ENCODE data around the gene SIGLEC6. TPM values are rescaled to one million over a fixed set of nuclear protein-coding genes. Genes with fewer than 3 reads are reported as not detected.

The SIGLEC6 gene
- polyA plus RNA-seq (2011; rRNA removed) (not detected in 2 replicates), polyA minus RNA-seq (2011; rRNA and poly(A)+ RNA removed) (not detected in 2 replicates)

DNA sequence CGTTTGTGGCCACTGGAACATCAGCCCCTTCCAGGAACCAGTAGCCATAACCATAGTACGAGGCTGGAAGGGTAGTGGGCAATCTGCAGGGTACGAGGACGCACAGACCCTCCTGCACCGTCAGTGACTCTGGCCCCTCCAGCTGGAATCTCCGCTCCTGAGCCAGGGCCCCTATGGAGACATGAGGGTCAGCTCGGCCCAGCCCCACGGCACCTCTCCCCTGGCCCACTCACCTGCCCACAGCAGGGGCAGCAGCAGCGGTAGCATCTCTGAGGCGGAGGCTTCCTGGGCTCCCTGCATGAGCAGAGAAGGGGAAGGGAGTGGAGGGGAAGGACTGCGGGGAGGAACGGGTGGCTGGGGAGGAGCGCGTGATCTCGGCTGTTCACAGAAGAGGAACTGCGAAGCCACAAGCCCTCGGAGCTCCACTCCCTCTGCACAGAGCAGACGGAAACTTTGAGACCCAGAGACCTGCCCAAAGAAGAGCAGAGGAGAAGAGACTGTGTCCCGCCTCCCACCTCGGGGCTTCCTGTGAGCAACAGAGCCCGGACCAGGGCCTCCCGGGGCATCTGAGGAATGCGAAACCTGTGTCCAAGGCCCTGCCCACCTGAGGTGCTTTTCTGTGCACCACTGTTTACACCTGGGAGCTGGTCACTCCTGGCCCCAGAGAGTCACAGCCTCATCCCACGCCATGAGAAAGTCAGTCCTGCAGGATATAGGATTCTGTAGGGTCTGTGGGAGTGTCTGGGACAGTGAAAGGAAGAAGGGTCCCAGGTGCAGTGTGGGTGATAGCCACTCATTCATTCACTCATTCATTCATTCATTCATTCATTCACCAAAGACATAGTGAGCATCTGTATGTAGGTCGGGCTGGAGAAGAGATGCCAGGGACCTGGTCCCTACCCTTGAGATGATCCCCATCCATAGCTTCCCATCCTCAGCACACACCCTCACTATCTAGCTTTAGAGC is at the start of gene SIGLEC6:
Gene SIGLEC6 (minus strand): TSS at position 322 of the 967 bp plus-strand sequence. CDS start 22 bp downstream, at position 300.
- Histone ChIP-seq H3K9me3 (ENCODE audit: control insufficient read depth, insufficient read depth, low read length) (no peaks in the 10 kb centered on the region; the same call in 1 of the 2 replicates), H3K27me3 (ENCODE audit: control insufficient read depth, insufficient read depth, low read length) (no peaks in the 10 kb centered on the region), H3K27ac (ENCODE audit: low read depth, low read length) (no peak within 1 kb of the TSS), H3K4me3 (ENCODE audit: low read depth, low read length) (no peak within 1 kb of the TSS)
- CTCF ChIA-PET, result no interaction called here
- TF ChIP-seq, protein P1, sequence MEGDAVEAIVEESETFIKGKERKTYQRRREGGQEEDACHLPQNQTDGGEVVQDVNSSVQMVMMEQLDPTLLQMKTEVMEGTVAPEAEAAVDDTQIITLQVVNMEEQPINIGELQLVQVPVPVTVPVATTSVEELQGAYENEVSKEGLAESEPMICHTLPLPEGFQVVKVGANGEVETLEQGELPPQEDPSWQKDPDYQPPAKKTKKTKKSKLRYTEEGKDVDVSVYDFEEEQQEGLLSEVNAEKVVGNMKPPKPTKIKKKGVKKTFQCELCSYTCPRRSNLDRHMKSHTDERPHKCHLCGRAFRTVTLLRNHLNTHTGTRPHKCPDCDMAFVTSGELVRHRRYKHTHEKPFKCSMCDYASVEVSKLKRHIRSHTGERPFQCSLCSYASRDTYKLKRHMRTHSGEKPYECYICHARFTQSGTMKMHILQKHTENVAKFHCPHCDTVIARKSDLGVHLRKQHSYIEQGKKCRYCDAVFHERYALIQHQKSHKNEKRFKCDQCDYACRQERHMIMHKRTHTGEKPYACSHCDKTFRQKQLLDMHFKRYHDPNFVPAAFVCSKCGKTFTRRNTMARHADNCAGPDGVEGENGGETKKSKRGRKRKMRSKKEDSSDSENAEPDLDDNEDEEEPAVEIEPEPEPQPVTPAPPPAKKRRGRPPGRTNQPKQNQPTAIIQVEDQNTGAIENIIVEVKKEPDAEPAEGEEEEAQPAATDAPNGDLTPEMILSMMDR (IDR thresholded peaks at IDR 0.05; ENCODE audit: low read depth, low read length), result no peak
- POLR2A ChIA-PET, result no interaction called here
- no peak for DNase-seq (ENCODE audit: low read depth, low spot score)

GRCh38 chr19:51576850-51577249 is 45.4 kb upstream of the SIGLEC6 start:
- no peaks in the 10 kb centered on the region for H3K27me3 ChIP-seq (ENCODE audit: control insufficient read depth, insufficient read depth, low read length)
- H3K27ac ChIP-seq (ENCODE audit: low read depth, low read length), result no peak overlapping the region
- ChIA-PET CTCF (interaction anchor here (0.7 kb wide), 1 partner anchor 965 kb away, joined by 4 read pairs; no protein-coding TSS in a partner anchor), POLR2A (no interaction called here)
- DNase-seq (ENCODE audit: low read depth, low spot score), result no peak
- TF ChIP-seq, protein P1 (IDR thresholded peaks at IDR 0.05; ENCODE audit: low read depth, low read length), result no peak
- no peak overlapping the region for H3K4me3 ChIP-seq (ENCODE audit: low read depth, low read length)
- H3K9me3 ChIP-seq (ENCODE audit: control insufficient read depth, insufficient read depth, low read length), result no peaks in the 10 kb centered on the region; the same call in 1 of the 2 replicates

DNA sequence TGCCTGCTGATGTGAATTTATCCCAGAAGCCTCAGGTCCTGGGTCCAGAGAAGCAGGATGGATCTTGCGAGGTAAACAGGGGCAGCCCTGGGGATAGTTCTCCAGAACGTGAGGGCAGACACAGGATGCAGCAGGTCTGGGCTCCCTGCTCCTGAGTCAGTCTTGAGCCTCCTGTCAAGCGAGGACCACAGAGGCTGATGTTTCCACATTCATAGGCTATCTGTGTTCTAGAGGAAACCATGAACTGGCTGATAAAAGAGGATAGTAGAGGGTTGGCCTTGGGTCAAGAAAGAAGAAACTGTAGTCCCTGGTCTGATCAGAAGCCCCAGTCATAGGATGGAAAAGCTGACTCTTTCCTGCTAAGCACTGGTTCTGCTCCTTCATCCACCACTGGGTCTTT is 41.9 kb upstream of the SIGLEC6 start:
- Histone ChIP-seq H3K27ac (ENCODE audit: low read depth, low read length) (peak overlapping the region; percentile 68), H3K27me3 (ENCODE audit: control insufficient read depth, insufficient read depth, low read length) (no peaks in the 10 kb centered on the region), H3K4me3 (ENCODE audit: low read depth, low read length) (peak overlapping the region; percentile 23; the same call in 1 of the 2 replicates), H3K9me3 (ENCODE audit: control insufficient read depth, insufficient read depth, low read length) (no peaks in the 10 kb centered on the region; the same call in 1 of the 2 replicates)
- TF ChIP-seq, protein P1 (IDR thresholded peaks at IDR 0.05; ENCODE audit: low read depth, low read length), result no peak
- DNase-seq (ENCODE audit: low read depth, low spot score), result no peak
- ChIA-PET POLR2A (no interaction called here), CTCF (interaction anchor here (1.8 kb wide), 1 partner anchor 84 kb away, joined by 5 read pairs; no protein-coding TSS in a partner anchor)

DNA sequence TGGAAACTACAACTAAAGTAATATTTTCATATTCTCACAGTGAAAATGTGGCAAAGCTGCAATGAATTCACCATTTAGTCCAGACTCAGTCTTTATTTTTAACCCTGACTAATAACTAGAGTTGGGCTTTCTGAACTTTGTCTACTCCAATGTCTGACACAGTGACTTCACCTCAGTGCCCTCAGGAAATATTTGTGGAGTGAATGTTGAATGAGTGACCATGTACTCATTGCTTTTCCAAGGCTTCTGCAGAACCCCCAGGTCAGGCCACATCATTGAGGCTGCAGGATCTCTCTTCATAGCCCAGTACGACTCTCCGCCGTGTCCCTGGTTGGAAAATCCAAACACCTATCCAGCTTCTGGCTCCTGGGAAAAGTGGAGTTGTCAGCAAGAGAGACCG is 41.4 kb upstream of the SIGLEC6 start:
- CTCF ChIA-PET, result interaction anchor here (1.8 kb wide), 2 partner anchors 58 to 84 kb away, joined by 5 to 6 read pairs; no protein-coding TSS in a partner anchor
- Histone ChIP-seq H3K27me3 (ENCODE audit: control insufficient read depth, insufficient read depth, low read length) (no peaks in the 10 kb centered on the region), H3K27ac (ENCODE audit: low read depth, low read length) (peak overlapping the region; percentile 68), H3K9me3 (ENCODE audit: control insufficient read depth, insufficient read depth, low read length) (no peaks in the 10 kb centered on the region; the same call in 1 of the 2 replicates), H3K4me3 (ENCODE audit: low read depth, low read length) (peak overlapping the region; percentile 84)
- POLR2A ChIA-PET, result no interaction called here
- DNase-seq (ENCODE audit: low read depth, low spot score), result peak; percentile 24
- TF ChIP-seq, protein P1 (IDR thresholded peaks at IDR 0.05; ENCODE audit: low read depth, low read length), result no peak

Data from AG04450 (cell line).